Activated CD8-positive, alpha-beta memory T cell treated with anti-CD3 and anti-CD28 coated beads, Interleukin-2, amount 50 U/mL, for 4 hours (primary cell): ENCODE results near the gene CCDC69.

Experiments used
- DNase-seq: peaks from one replicate; pipeline ENCODE4 v3.0.0-alpha.2; 2020

Gene CCDC69

DNA sequence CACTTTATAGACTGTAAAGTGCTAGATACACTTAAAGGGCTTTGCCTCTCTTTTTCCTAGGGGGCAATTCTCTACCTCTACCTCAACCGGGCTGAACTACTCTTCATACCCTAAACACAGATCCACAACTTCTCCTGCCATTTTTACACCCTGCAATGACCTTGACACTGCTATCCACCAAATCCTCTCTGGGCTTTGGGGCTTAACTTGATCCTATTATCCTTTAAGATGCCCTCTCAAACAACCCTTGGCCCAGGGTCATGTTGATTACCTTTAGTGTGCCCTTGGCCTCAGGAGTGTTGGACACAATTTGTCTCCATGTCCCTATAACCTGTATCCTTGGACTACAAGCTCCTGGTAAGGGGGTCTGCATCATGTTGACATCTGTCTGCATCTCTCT lies 85.8 kb downstream of the CCDC69 start:
- DNase-seq = no peak

DNA sequence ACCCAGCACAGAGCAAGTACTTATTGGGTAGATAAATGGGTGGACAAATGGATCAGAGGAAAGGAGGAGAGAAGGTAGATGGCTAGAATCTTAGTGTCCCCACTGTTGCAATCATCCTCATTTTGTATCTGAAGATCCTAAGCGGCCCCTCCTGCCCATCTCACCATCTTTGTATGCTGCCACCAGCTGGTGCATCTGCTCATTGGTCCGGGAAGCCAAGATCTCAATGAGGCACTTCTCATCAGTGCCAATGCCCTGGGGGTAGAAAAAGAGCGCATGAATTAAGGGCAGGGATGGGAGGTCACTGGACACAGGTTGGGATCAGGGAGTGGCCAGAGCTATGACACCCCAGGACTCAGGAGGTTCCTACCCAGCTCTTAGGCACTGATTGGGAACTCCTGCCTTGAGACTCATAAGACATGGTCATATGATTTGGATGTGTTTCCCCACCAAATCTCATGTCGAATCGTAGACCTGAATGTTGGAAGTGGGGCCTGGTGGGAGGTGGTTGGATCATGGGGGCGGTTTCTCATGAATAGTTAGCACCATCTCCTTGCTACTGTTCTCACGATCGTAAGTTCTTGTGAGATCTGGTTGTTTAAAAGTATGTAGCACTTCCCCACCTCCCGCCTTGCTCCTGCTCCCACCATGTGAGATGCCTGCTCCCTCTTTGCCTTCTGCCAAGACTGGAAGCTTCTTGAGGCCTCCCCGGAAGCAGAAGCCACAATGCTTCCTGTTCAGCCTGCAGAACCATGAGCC lies 86.6 kb downstream of the CCDC69 start:
- DNase-seq = no peak

DNA sequence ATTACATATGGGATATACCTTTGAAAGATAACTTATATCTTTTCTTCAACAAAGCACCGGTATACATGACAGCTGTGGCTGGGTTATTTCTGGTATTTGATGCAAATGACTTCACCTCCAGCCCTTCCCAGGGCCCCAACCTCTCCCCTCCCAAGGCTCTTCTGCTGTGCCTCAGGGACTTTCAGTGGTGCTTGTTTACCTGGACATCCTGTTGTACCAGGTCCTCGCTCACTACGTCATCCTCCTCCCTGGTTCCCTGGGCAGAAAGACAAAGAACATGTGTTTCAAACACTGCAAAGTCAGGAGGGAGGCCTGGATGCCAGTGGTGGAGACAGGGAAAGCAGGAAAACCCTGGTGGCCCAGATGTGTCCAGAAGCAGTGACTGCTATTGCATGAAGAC lies 89.7 kb downstream of the CCDC69 start:
- DNase-seq = no peak

DNA sequence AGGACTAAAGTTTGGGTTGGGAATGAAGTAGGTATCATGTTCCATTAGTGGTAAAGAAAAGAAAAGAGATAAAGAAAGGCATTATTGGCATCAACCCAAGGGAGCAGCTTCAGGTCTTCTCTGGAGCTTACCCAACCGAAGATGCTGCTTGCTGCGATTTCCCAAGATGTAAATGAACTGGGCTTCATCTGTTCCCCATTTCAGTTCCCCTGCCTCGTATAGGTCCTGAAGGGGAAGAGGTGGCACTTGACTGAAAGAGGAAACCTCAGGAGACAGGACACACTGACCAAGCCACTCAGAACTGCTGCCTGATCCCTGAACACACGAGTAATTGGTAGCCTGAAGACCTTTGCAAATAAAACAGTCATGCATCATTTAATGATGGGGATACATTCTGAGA lies 90.9 kb downstream of the CCDC69 start:
- DNase-seq = no peak
